Posterior cingulate gyrus (tissue), 11 donors: ENCODE results near the gene GSN.

ENCODE experiments used
- DNase-seq, 10 donors: peaks; one replicate each; pipeline versions ENCODE4 v3.0.0 to v3.0.0-alpha.2; 2020 to 2021; ENCODE audit warnings: mixed read lengths in 3 of 10
- intact Hi-C: fragments of 100-400 bp; cut with DNase I; formaldehyde crosslinking; loops from one replicate; pipeline ENCODE4 v1.15.1; 2023

GSN gene

GRCh38 chr9:121316852-121317373, 49.0 kb downstream of the GSN start:
- intact Hi-C loops: loop anchor here (5.0 kb wide), 1 partner anchor 35 kb away; no protein-coding TSS in a partner anchor
- DNase-seq: no peak

GRCh38 chr9:121317737-121318630, 50.0 kb downstream of the GSN start:
- intact Hi-C loops: loop anchor here (5.0 kb wide), 1 partner anchor 36 kb away; no protein-coding TSS in a partner anchor

GRCh38 chr9:121318631-121319382, 50.8 kb downstream of the GSN start:
- peak in 1 of 10 donors; percentile 84 for DNase-seq

More at GRCh38 chr9:121317737-121318630, 50.0 kb downstream of the GSN start:
- DNase-seq: peak in 2 of 10 donors; percentile 11 to 48

GRCh38 chr9:121319383-121319780, 51.4 kb downstream of the GSN start:
- intact Hi-C loops: loop anchor here (5.0 kb wide), 1 partner anchor 37 kb away; no protein-coding TSS in a partner anchor

More at GRCh38 chr9:121318631-121319382, 50.8 kb downstream of the GSN start:
- intact Hi-C loops: loop anchor here (5.0 kb wide), 1 partner anchor 37 kb away; no protein-coding TSS in a partner anchor

GRCh38 chr9:121321016-121321503, 53.1 kb downstream of the GSN start:
- DNase-seq: no peak
- intact Hi-C loops: no loop called here

More at GRCh38 chr9:121319383-121319780, 51.4 kb downstream of the GSN start:
- no peak for DNase-seq

- intact Hi-C loops: no loop called here
- no peak for DNase-seq
These were observed 54.2 kb downstream of the GSN start for GRCh38 chr9:121322037-121322736.

- DNase-seq: no peak
- intact Hi-C loops: no loop called here
These were observed 54.9 kb downstream of the GSN start for GRCh38 chr9:121322737-121323448.

GRCh38 chr9:121323449-121324151, 55.6 kb downstream of the GSN start:
- DNase-seq: no peak
- intact Hi-C loops: no loop called here

GRCh38 chr9:121324316-121324715, 56.4 kb downstream of the GSN start:
- no peak for DNase-seq

GRCh38 chr9:121324755-121325154, 56.8 kb downstream of the GSN start:
- intact Hi-C loops: no loop called here
- no peak for DNase-seq

More at GRCh38 chr9:121324316-121324715, 56.4 kb downstream of the GSN start:
- intact Hi-C loops: no loop called here

- intact Hi-C loops: no loop called here
- no peak for DNase-seq
These were observed 57.4 kb downstream of the GSN start for GRCh38 chr9:121325387-121325786.

GRCh38 chr9:121326130-121326838, 58.3 kb downstream of the GSN start:
- intact Hi-C loops: no loop called here
- peak in 1 of 10 donors; percentile 21 for DNase-seq

- intact Hi-C loops: no loop called here
- no peak for DNase-seq
These were observed 59.1 kb downstream of the GSN start for GRCh38 chr9:121326901-121327613.

GRCh38 chr9:121328476-121328875, 60.5 kb downstream of the GSN start:
- DNase-seq: no peak
- intact Hi-C loops: no loop called here

- intact Hi-C loops: no loop called here
- no peak for DNase-seq
These were observed 61.1 kb downstream of the GSN start for GRCh38 chr9:121328876-121329681.

- intact Hi-C loops: no loop called here
- DNase-seq: no peak
These were observed 63.6 kb downstream of the GSN start for GRCh38 chr9:121331549-121331948.
